ENCODE results near the gene ATP8B1.
"Not testable (repeated sequence)": the region's sequence is repeated elsewhere in the genome, so short reads cannot be mapped to it uniquely, and the experiment has no call there.

The ATP8B1 gene

DNA sequence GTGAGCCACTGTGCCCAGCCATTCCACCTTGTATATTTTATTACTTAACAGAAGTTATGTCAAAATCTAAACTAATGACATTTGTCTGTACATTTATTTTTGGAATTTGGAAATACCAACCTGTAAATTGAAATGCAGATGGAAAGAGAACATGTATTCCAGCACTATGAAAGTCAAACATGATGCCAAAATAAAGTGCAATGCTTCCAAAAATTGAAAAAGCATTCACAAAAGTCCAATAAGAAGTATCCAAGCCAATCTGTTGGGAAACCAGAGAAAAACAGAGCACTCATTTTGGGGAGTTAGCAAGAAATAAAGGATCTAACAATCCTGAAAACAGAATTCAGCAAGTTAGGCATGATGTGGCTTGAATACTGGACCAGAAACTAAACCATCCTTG, 151.2 kb downstream of the ATP8B1 start:
- no peak for DNase-seq

DNA sequence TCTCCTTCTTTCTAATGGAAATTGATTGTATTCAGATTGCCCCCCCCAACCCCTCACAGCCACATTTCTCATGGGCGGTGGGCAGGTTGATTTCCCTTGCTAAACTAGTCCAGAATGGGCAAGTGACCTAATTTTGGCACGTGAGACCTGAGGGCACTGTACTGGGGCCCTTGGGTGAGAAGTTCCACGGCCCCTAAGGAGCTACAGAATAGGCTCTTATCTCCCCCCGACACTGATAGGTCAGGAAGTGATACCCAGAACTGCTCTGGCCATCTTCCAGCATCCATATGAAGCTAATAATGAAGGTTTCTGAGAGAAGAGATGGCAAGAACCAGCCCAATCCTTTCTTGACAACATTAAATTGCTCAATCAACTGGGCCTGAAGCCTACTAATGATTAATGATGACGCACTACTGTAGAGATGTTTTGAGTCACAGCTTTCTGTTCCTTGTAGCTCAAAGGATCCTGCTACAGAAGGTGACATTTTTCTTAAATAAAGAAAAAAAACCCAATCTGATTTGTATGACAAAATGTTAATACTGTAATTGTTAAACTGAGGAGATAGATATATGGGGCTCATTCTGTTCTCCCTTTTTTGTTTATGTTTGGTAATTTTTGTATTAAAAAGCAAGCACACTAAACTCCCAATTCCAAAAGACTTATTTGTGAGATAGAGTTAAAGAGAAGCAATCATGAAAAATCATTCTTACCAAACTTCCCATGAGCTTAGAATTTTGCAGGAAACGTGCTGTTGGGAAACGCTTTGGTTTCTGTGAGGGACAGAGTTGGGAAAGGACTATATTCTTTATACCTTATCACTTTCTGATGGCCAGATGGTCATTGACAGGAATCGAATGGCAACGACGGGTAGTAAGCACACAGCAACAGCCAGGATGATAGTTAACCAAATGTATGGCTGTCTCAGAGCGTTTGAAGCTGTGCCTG, 153.3 kb downstream of the ATP8B1 start:
- no peak for DNase-seq

- no peak for DNase-seq
Measured at GRCh38 chr18:57648414-57648813, 154.7 kb downstream of the ATP8B1 start.

- no peak for DNase-seq
Measured at GRCh38 chr18:57644540-57644939, 158.6 kb downstream of the ATP8B1 start.

DNA sequence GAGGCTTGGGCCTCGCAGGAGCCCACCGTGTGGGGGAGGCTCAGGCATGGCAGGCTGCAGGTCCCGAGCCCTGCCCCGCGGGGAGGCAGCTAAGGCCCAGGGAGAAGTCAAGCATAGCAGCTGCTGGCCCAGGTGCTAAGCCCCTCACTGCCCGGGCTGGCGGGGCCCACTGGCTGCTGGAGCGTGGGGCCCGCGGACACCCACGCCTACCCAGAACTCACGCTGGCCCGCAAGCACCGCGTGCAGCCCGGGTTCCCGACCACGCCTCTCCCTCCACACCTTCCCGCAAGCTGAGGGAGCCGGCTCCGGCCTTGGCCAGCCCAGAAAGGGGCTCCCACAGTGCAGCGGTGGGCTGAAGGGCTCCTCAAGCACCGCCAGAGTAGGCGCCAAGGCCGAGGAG, 159.4 kb downstream of the ATP8B1 start:
- not testable (repeated sequence) for DNase-seq

- DNase-seq = not testable (repeated sequence)
Measured at GRCh38 chr18:57642462-57642861, 160.7 kb downstream of the ATP8B1 start.

GRCh38 chr18:57640749-57641148, 162.4 kb downstream of the ATP8B1 start:
- DNase-seq = no peak

DNA sequence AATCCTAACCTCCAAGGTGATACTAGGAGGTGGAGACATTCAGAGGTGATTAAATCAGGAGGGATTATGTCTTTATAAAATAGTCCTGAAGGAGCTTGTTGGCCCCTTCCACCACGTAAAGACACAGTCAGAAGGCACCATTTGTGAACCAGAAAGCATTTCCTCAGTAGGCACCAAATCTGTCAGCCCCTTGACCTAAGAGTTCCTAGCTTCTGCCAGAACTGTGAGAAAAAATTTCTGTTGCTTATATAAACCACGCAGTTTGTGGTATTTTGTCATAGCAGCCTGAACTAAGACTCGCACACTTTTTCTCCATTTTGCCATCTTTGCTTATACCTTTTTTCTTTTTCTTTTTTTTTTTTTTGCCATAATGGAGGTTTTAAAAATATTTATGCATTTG, 162.9 kb downstream of the ATP8B1 start:
- no peak for DNase-seq

DNA sequence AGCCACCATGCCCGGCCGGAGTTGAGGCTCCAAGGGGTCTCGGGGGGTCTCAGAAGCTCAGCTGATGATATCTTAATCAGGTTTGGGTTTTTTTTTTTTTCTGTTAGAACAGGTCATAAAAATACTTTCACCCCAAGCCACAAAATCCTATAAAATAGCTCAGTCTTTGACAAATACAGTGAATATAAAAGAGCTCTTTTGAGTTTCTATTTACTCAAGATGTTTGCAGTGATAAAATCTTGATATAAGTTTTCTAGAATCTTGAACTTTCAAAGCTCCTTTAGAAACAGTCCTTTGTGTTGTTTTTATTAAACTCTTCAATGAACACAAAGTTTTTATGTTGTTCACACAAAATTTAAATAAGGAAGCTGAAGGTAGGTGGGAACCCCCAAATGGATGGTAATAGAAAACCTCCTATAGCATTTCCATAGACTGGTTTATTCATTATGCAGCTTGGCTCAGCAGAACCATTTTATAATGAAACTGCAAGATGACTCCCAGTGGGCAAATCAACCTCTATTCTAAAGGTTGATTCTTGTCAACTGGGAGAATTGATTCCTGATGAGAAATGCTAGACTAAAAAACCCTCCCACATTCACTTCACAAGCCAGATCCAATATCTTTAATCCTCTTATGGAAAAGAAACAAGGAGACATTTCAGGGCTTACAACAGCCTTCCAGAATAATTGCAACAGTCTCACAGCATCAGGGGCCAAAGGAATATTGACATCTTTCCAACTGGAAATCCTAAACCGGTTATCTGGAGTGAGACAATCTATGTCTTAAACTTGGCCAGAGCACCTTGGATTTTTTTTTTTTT, 167.9 kb downstream of the ATP8B1 start:
- no peak for DNase-seq

DNA sequence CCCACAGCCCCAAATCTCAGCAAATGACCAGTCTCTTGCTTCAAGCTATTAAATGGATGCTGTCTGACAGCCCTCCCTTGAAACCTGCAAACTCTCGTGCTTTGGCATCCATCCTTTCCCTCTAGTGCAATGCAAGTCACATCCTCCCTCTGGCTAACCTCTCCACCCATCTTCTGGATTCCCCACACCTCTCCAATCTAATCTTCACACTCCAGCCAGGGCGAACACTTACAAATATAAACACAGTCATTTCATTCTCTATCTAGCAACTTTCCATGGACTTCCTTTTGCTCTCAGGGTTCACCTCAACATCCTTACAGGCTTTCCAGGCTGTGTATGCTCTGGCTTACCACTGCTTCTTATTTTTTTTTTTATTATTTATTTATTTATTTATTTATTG, 171.4 kb downstream of the ATP8B1 start:
- no peak for DNase-seq

DNA sequence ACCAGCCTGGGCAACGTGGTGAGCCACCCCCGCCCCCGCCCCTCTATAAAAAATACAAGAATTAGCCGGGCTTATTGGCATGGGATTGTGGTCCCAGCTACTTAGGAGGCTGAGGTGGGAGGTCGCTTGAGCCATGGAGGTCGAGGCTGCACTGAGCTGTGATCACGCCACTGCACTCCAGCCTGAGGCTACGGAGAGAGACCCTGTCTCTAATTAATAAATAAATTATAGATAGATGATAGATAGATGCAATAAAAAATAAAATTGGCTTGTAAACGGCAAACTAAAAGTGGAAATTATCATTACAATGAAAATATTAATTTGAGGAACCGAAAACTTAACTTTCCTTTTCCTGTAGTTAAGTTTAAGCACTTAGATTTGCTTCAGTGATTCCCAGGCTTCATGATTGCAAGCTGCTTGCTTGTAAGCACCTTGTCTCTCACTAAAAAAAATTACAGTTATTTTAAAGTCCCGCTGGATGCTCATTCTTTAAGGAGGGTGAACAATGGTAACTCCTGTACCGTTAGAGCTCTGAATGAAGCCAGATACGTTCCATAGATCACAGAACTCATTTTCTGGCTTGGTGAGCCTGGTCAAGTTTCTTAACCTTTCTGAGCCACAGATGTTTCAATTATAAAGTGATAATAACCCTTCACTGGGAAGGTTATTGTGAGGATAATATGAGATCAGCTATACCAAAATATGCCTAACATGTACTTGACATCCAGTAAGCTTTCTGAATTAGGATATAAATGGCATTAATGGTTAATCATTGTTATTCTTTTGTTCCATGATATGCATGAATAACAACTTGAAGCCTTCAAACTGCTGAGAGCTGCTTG, 172.1 kb downstream of the ATP8B1 start:
- no peak for DNase-seq

DNA sequence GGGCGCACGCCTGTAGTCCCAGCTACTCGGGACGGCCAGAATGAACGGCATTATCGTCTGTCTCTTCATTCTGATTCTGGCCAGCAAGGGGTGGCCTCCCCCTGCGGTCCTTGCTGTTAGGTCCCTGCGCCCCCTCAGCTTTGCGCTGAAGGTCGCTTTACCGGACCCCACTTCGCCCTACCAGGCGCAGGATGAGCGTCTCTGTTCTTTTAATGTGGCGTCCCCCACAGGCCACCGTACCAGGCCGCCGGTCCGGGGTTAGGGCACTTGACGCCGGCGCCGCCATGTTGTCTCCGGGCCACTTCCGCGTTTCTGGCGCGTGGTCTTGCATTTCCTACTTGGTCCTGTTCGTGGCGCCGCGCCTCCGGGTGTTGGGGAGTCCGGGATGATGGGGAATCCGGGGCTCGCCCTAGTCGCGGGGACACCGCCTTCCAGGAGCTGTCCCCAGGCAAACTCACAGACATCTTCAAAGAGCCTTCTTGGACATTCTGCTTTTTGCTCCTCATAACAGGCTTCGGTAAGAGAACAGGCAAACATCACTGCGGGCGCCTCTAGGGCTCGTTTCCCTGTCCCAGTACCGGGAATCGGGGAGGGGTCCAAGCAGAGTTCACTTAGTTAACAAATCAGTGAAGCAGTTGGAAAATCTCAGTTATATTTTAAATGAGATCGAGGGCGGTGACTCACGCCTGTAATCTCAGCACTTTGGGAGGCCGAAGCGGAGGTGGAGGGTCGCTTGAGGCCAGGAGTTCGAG, 172.9 kb downstream of the ATP8B1 start:
- peak; percentile 94 for DNase-seq

- DNase-seq = no peak
Measured at GRCh38 chr18:57629422-57629821, 173.7 kb downstream of the ATP8B1 start.

GRCh38 chr18:57627488-57627887, 175.6 kb downstream of the ATP8B1 start:
- no peak for DNase-seq

GRCh38 chr18:57624988-57625387, 178.1 kb downstream of the ATP8B1 start:
- DNase-seq = no peak

GRCh38 chr18:57621246-57621604, 181.9 kb downstream of the ATP8B1 start:
- no peak for DNase-seq

- no peak for DNase-seq
Measured at GRCh38 chr18:57619876-57620275, 183.2 kb downstream of the ATP8B1 start.

- no peak for DNase-seq
Measured at GRCh38 chr18:57618910-57619309, 184.2 kb downstream of the ATP8B1 start.

DNA sequence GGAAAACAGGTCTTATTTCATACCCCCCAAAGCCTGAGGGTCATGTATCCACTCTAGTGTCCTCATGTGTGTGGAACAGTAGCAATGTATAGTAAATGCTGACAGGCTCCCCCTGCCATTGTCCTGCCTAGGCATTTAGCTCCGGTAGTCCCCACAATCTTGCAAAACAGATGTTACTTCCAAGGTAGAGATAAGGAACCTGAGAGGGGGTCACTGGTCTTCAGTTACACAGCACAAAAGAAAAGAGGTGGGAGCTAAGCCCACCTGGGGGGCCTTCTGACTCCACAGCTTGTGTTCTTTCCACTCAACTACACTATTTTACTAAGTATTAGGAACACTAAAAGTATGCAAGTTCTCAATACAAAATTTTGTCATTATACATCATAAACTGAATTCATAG, 199.2 kb downstream of the ATP8B1 start:
- no peak for DNase-seq

Data from activated CD8-positive, alpha-beta memory T cell treated with anti-CD3 and anti-CD28 coated beads, Interleukin-2, amount 50 U/mL, for 4 hours (primary cell).